ENCODE data around the gene RXRA.

Gene RXRA

GRCh38 chr9:134355561-134356279 is 29.5 kb downstream of the RXRA start:
- DNase-seq: no peak

GRCh38 chr9:134356496-134357470 is 30.5 kb downstream of the RXRA start:
- DNase-seq: no peak

GRCh38 chr9:134357631-134358025 is 31.4 kb downstream of the RXRA start:
- DNase-seq: no peak

GRCh38 chr9:134358026-134358661 is 31.9 kb downstream of the RXRA start:
- no peak for DNase-seq

GRCh38 chr9:134358662-134359319 is 32.5 kb downstream of the RXRA start:
- no peak for DNase-seq

GRCh38 chr9:134359493-134360179 is 33.4 kb downstream of the RXRA start:
- no peak for DNase-seq

GRCh38 chr9:134360180-134360759 is 34.0 kb downstream of the RXRA start:
- DNase-seq: no peak

- no peak for DNase-seq
These were observed 34.6 kb downstream of the RXRA start for GRCh38 chr9:134360897-134361296.

GRCh38 chr9:134361426-134361825 is 35.2 kb downstream of the RXRA start:
- DNase-seq: no peak

- DNase-seq: no peak
These were observed 35.7 kb downstream of the RXRA start for GRCh38 chr9:134361843-134362414.

- no peak for DNase-seq
These were observed 37.2 kb downstream of the RXRA start for GRCh38 chr9:134363450-134363849.

GRCh38 chr9:134364391-134365114 is 38.3 kb downstream of the RXRA start:
- peak; percentile 22 for DNase-seq

GRCh38 chr9:134365115-134365596 is 38.9 kb downstream of the RXRA start:
- DNase-seq: no peak

GRCh38 chr9:134365791-134366222 is 39.6 kb downstream of the RXRA start:
- no peak for DNase-seq

GRCh38 chr9:134366223-134367031 is 40.2 kb downstream of the RXRA start:
- no peak for DNase-seq

- DNase-seq: no peak
These were observed 40.8 kb downstream of the RXRA start for GRCh38 chr9:134367061-134367460.

- DNase-seq: no peak
These were observed 41.7 kb downstream of the RXRA start for GRCh38 chr9:134367791-134368490.

- no peak for DNase-seq
These were observed 42.3 kb downstream of the RXRA start for GRCh38 chr9:134368571-134368970.
